Iris pigment epithelial cell (primary cell): ENCODE results near the gene SMIM31.
A peak's percentile ranks its signal among the peaks of the same experiment; 100 is the strongest.

Experiments
- DNase-seq: peaks from one replicate; pipeline ENCODE4 v3.0.0-alpha.2; 2011; ENCODE audit warnings: low read depth

Gene SMIM31

GRCh38 chr4:164783976-164784375, 30.0 kb downstream of the SMIM31 start:
- DNase-seq, result no peak

- no peak for DNase-seq
Measured at GRCh38 chr4:164789047-164789446, 35.1 kb downstream of the SMIM31 start.

- no peak for DNase-seq
Measured at GRCh38 chr4:164790249-164790648, 36.3 kb downstream of the SMIM31 start.

- DNase-seq, result no peak
Measured at GRCh38 chr4:164799410-164799809, 45.5 kb downstream of the SMIM31 start.

- no peak for DNase-seq
Measured at GRCh38 chr4:164800786-164801185, 46.9 kb downstream of the SMIM31 start.

- DNase-seq, result no peak
Measured at GRCh38 chr4:164802301-164802901, 48.5 kb downstream of the SMIM31 start.

GRCh38 chr4:164803702-164804101, 49.8 kb downstream of the SMIM31 start:
- no peak for DNase-seq

- DNase-seq, result peak; percentile 6
Measured at GRCh38 chr4:164807611-164808010, 53.7 kb downstream of the SMIM31 start.

GRCh38 chr4:164813554-164813953, 59.6 kb downstream of the SMIM31 start:
- no peak for DNase-seq

GRCh38 chr4:164815711-164816110, 61.8 kb downstream of the SMIM31 start:
- no peak for DNase-seq

GRCh38 chr4:164819366-164819765, 65.4 kb downstream of the SMIM31 start:
- DNase-seq, result no peak

- no peak for DNase-seq
Measured at GRCh38 chr4:164821711-164822110, 67.8 kb downstream of the SMIM31 start.

- no peak for DNase-seq
Measured at GRCh38 chr4:164824581-164824980, 70.7 kb downstream of the SMIM31 start.

- no peak for DNase-seq
Measured at GRCh38 chr4:164828955-164829354, 75.0 kb downstream of the SMIM31 start.

- DNase-seq, result no peak
Measured at GRCh38 chr4:164846566-164846965, 92.6 kb downstream of the SMIM31 start.

GRCh38 chr4:164847016-164847415, 93.1 kb downstream of the SMIM31 start:
- no peak for DNase-seq

GRCh38 chr4:164847967-164848649, 94.2 kb downstream of the SMIM31 start:
- DNase-seq, result no peak
